Measurements from ENCODE around the gene ADAT3.

Gene ADAT3

DNA sequence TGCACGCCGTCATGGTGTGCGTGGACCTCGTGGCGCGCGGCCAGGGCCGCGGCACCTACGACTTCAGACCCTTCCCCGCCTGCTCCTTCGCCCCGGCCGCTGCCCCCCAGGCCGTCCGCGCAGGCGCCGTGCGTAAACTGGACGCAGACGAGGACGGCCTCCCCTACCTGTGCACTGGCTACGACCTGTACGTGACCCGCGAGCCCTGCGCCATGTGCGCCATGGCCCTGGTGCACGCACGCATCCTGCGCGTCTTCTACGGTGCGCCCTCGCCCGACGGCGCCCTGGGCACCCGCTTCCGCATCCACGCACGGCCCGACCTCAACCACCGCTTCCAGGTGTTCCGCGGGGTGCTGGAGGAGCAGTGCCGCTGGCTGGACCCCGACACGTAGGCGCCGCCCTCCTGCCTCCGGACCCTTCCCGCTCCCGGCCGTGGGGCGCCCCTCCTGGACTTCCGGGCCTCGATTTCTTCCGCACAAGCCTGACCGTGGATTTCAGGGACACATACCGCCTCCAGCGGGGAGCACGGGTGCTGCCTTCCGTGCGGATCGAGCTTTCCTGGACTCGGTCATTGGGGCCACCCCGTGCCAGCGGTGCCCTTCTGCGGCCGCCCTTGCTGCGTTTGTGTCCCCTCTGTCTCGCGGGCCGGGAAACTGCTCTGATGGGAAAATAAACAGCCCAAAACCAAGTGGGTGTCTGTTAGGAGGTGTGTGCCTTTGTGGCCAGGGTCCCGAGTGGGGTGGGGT, 7.7 kb downstream of the ADAT3 start:
- DNase-seq (ENCODE audit: low spot score): no peak

DNA sequence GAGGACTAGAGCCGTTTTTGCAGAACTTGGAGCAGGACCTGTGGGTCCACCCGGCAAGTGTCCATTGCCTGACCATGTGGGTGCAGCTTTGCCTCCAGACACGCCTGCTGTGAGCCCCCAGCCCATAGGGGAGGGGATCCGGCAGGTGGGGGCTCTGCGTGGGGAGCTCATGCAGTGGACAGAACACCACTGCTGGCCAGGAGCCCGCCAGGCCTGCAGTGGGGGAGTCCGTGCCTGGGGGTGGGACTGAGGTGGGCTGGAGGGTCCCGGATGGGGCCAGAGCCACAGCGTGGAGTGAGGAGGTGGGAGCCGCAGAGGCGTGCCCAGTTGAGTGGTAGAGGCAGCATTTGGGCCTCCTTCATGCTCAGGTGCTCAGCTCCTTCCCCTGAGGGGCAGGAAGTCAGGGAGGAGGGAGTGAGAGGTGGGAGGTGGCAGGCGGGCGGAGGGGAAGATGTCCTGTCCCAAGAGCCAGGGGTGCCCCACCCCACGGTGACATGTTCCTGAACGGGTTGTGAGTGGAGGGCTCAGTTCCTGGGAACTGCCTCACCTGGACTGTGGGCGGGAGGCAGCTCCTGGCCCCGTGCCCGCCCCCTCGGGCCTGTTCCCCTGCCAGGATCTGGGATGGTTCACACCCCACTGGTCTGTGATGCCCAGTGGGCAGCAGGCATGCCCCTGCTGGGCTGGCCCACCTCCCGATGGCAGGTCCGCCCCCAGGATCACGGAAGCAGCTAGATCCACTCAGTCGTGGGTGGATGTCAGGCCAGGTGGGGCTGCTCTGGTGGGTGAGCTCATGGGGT, 8.8 kb downstream of the ADAT3 start:
- DNase-seq (ENCODE audit: low spot score): no peak

DNA sequence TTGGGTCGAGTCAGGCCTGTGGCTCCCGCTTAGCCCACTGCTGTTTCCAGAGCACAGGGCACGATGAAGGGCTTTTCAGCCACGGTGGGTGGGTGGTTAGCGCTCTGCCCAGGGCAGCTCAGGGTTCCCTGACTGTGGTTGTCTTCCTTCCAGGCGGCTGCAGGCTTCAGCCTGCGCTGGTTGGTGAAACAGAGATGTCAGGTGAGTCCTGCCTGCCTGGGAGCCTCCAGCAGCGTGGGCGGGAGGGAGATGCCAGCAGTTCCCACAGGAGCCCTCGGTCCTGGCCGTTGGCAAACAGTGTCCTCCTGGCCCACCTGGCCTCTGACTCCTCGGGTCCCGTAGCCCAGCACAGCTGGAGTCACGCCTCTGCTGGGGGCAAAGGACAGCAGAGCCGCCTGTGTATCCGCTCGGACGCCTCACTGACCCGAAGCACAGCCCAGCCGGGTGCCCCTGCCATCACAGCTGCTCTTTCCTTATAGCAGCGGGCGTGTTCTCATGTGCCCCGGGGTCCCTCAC, 9.7 kb downstream of the ADAT3 start:
- DNase-seq (ENCODE audit: low spot score): no peak

DNA sequence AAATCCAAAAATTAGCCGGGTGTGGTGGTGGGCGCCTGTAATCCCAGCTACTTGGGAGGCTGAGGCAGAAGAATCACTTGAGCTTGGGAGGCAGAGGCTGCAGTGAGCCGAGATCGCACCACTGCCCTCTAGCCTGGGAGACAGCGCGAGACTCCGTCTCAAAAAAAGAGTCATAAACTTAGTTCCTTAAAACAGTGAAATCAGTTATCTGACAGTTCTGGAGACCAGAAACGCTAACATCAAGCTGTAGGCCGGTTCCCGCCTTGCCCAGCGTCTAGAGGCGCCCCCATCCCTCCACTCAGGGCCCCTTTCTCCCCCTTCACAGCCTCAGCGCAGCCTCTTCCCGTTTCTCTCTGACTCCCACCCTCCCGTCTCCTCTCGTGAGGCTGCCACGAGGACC, 11.9 kb downstream of the ADAT3 start:
- DNase-seq (ENCODE audit: low spot score): no peak

DNA sequence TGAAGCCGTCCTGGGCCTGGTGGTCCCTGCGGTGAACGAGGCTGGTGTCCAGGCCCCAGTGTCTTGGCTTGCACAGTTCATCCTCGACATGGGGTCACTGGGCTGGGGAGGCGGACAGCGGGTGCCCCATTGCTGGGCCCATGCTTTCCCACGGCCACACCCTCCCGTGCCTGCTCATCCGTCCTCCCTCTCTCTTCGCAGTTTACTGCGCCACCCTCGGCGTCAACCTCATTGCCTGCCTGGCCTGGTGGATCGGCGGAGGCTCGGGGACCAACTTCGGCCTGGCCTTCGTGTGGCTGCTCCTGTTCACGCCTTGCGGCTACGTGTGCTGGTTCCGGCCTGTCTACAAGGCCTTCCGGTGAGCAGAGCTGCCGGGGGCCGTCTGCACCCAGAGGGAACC, 12.7 kb downstream of the ADAT3 start:
- no peak for DNase-seq (ENCODE audit: low spot score)

DNA sequence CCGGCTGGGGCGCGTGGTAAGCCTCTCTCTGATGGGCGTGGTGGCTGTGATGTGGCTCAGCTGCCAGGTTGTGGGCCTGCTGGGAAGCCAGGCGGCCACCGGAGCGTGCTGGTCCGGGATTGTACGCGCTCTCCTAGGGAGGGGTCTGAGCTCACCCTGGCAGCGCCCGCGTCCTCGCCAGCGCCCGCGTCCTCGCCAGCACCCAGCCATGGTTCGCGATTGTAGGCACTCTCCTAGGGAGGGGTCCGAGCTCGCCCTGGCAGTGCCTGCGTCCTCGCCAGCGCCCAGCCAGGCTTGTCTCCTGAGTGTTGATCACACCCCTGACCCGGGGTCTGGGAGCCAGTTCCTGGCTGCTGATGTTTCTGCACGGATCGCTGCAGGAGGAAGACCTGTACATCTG, 13.8 kb downstream of the ADAT3 start:
- DNase-seq (ENCODE audit: low spot score): no peak

DNA sequence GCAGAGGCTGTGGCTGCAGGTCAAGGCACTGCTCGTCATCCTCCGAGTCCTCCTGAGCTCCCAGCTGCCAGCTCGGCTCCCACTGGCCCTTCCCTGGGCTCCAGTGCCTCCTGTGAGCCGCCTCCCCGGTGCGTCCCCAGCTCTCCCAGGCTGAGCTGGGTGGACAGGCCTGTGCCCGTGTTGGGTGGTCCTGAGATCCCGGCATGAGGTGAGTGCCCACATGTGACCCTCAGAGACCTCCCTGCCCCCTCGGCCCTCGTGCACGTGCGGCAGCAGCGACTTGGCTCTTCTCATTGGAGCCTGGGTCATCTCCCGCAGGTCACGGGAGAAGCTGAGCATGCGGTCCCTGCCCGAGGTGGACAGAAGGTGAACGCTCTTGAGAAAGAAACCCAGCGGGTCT, 15.4 kb downstream of the ADAT3 start:
- DNase-seq (ENCODE audit: low spot score): no peak

DNA sequence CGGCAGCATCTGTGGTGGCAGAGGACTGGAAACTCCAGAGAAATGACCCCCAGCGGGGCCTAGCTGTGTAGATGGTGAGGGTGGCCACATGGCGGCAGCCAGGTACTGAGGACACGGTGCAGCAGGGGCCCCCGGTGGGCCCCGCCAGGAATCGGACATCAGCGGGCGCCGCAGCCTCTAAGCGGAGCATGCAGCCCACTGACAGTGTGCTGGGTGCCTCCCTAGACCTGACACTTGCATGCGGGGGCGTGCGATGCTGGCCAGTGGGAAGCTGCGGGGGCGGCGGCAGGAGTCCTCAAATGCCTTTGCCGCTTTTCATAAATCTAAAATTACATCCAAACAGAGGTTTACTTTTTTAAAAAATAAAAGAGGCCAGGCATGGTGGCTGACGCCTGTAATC, 16.1 kb downstream of the ADAT3 start:
- no peak for DNase-seq (ENCODE audit: low spot score)

DNA sequence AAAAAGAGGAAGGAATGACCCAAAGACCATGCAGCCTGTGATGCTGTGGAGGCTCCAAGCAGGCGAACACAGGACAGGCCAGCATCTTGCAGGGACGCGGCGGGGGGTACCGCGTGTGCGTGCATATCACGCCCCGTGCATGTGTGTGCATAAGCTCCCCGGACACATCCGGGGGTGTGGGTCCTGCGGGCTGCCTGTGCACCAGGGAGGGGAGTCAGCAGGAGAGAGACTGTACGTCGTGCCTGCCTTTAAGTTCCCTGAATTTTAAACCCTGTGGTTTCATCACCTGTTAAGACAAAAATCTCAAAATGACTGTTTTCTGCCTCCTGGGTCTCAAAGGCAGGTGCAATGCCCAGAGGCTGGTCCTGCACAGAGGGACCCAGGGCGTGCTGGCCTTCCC, 16.6 kb downstream of the ADAT3 start:
- DNase-seq (ENCODE audit: low spot score): no peak

DNA sequence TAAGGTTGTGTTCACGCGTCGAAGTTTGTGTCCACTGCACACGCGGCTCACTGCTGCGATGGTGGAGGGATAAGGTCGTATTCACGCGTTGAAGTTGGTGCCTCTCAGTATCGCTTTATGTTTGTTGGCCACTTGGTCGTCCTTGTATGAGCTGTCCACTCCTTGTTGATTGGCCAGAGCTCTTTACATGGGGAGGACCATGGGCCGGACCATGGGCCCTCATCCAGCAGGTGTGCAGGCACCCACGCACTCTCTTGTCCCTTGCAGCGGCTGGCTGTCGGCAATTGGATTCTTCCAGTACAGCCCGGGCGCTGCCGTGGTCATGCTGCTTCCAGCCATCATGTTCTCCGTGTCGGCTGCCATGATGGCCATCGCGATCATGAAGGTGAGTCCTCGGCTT, 17.6 kb downstream of the ADAT3 start:
- DNase-seq (ENCODE audit: low spot score): no peak

DNA sequence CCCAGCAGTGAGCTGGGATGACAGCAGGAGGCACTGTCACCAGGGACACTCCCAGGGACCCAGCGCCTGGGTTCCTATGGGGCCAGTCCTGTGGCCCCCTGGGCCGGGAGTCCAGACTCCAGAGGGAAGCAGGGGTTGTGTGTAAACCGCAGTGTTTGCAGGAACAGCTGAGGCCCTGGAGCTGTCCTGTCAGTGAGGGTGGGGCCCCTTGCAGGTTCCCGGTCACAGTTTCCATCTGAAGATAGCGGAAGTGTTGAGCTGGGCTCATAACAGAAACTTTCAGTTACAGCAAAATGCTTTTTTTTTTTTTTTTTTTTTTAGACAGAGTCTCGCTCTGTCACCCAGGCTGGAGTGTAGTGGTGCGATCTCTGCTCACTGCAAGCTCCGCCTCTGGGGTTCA, 18.1 kb downstream of the ADAT3 start:
- peak; percentile 48 for DNase-seq (ENCODE audit: low spot score)

DNA sequence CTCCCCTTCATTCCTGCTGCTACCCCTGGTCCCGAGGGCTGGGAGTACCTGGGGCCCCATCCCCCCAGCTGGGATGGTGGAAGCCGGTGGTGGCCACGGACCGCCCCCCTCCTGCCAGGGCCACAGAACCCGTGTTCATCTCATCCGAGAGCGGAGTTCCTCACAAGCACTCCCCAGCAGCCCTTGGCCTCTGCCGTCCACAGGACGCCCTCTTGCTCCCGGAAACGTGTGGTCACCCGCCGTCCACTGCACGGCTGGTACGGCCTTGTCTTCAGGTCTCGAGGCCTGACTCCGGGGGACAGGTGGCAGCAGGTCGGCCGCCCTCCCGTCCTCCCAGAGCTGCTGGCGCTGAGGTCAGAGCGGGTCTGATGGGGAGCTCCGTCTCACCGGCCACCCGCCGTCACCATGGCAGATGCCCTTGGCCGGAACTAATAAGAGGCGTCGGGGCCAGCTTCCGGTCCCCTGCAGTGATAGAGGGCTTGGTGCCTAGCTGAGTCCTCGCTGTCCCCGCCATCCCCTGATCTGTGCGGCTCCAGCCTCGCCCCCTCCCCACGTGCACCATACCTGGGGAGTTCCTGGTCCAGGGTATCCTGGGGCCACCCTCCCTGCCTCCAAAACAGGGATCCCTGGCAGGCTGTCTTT, 19.2 kb downstream of the ADAT3 start:
- no peak for DNase-seq (ENCODE audit: low spot score)

DNA sequence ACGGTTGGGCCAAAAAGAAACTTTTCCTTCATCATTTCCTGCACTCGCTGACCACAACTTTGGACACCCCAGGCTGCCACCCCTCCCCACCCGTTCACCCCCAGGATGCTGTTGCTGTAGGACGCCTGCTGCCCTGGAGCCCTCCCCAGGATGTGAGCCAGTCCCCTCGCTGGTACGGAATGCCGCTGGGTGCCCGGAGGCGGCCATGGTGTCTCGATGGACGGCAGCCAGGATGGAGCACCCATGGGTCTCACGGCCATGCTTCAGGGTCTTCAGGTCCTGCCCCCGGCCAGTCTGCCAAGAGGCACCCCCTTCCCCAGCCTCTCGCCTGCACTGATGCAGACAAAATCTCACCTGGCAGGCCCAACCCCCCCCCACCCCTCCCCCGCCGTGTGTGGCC, 20.3 kb downstream of the ADAT3 start:
- no peak for DNase-seq (ENCODE audit: low spot score)

DNA sequence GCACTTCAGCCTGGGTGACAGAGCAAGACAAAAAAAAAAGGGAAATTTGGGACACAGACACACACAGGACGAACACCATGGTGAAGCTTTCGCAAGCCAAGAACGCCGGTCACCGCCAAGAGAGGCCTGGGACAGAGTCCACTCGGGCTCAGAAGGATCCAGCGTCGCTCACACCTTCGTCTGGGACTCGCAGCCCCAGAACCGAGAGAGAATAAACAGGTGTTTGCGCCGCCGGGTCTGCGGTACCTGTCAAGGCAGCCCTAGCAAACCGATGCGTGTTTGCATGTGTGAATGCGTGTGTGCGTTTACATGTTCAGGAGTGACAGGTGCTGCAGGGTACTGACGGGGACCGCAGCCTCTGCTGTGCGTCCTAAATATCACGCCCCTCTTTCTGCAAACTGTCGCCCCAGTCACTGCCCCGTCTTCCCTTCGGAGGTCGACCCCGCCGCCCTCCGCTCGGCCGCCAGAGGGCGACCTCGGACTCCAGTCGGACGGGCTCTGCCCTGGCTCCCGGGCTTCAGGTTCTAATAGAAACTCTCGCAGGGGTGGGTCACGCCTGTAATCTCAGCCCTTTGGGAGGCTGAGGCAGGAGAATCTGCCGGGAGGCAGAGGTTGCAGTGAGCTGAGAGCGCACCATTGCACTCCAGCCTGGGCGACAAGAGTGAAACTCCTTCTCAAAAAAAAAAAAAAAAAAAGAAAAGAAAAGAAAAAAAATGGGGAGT, 24.0 kb downstream of the ADAT3 start:
- peak; percentile 90 for DNase-seq (ENCODE audit: low spot score)

DNA sequence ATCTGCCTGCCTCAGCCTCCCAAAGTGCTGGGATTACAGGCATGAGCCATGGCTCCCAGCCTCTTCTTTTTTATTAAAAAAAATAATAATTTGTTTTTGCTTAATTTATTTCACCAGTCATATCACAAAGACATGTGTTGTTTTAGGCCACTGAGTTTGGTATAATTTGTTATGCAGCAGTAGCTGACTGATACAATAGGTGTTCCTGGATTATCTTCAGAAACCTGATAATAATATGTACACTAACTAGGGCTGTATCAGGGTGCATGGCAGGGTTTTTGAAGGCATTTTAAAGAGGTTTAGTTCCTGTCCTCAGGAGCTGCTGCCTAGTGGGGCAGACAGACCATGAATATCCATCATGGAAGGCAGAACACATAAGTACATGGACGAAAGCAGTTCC, 26.2 kb downstream of the ADAT3 start:
- DNase-seq (ENCODE audit: low spot score): no peak

DNA sequence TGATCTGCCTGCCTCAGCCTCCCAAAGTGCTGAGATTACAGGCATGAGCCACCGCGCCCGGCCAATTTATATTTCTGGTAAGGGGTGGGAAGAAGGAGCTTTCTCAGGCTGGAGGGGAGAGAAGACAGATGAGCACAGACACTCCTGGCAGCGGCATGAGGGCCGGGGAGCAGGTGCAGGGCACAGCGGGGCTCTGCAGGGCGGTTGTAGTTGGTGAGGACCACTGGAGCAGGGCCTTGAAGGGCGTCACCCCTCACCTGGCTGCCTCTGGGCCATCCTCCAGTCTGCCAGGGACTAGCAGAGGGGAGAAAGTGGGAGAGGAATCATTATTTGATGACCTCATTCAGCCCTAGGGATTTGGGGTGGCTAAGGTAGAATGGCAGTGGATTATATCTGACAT, 27.2 kb downstream of the ADAT3 start:
- DNase-seq (ENCODE audit: low spot score): no peak

DNA sequence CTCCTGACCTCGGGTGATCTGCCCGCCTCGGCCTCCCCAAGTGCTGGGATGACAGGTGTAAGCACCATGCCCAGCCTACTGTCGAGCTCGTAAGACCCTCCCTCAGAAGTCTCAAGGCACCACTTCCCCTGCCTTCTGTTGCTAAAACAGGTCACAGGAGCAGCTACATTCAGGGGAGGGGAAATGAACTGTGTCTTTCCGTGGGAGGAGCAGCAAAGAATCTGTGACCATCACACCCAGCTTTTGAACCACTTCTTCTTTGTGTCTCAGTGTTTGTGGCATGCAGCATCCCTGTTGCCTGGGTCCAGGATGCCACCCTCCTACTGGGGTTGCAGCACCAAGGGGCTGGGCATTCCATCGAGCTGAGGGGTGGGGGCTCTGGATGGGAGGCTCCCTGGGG, 28.0 kb downstream of the ADAT3 start:
- no peak for DNase-seq (ENCODE audit: low spot score)

DNA sequence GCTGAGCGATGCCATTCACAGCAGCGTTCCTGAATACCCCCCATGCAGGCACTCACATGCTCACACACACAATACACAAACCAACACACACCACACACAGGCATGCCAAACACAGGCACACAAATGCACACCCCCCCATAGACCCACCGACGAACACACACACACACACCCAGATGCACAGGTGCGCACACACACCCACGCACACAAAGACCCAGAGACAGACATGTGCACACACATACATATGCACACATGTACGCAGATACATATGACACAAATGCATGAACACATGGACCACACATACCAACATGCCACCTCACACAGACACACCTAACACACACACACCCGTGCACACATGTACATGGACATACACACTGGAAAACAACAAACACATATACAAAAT, 28.7 kb downstream of the ADAT3 start:
- DNase-seq (ENCODE audit: low spot score): no peak

DNA sequence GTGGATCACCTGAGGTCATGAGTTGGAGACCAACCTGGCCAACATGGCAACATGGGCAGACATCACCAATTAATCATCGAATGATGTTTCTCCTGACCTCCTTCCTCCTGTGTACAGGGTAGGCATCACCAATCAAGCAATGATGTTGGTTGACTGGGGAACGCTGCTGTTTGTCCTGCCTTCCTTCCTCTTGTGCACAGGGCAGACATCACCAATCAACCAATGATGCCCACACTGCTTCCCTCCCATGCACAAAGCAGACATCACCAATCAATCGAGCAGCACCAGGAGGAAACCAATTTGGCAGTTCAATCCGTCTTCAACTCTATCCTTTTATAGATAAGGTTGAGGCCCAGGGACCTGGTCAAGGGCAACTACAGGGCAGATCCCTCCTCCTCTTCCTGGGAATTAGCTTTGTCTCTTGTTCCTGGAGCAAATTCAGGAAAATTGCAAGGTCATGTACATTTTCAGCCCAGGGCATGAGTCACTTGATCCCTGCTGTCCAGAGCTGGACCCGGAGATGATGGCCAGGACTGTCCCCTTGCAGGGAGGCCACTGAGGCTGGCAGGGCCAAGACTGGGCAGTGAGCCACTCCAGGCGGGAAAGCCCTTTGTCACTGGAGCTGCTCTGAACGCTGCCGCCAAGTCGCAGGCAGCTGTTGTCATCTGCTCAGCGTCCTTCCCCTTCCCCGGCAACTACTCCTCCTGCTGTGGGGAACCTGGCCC, 30.4 kb downstream of the ADAT3 start:
- DNase-seq (ENCODE audit: low spot score): peak; percentile 58

DNA sequence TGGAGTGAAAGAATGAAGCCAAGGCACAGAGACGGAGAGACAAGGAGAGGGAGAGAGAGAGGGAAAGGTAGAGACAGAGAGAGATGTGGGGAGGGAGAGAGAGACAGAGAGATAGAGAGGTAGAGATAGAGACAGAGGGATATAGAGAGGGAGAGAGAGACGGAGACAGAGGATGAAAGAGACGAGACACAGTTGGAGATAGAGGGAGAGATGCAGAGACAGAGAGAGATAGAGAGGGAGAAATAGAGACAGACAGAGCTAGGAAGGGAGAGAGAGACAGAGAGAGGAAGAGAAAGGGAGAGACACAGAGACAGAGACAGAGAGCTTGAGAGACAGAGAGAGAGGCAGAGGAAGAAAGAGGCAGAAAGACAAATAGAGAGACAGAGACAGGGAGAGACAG, 31.2 kb downstream of the ADAT3 start:
- no peak for DNase-seq (ENCODE audit: low spot score)

DNA sequence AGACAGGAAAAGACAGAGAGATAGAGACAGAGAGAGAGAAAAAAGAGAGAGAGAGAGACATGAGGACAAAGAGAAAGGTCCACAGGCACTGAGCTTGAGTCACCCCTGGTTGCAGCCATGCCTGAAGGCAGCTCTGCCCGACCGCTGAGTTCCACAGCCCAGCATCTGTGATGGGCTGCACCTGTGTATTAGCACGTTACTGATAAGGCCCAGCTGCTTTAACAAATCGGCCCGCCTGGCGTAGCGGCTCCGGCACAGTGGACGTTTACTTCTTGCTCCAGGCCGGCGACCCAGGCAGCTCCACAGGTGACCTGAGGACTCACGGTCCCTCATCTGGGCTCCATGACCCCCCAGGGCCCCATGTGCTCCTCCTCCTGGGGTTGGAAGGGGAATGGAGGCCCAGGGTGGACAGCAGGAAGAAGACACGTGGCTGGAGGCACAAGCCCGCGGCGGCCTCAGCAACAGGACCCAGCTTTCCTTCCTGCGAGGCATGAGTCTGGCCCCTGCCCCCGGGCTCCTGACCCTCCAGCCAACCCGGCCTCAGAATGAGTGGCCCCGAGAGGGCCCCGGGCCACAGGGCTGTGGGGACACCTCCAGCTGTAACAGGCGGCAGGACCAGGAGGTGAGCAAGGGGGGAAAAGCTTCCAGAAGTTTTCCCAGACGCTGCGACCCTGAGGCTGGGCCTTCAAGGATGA, 31.9 kb downstream of the ADAT3 start:
- DNase-seq (ENCODE audit: low spot score): peak; percentile 32
